Ishikawa (cell line): ENCODE results near the gene GRID1.

Source experiments
- FOXM1 ChIP-seq: IDR thresholded peaks from 2 replicates; pipeline ENCODE4 v1.6.1; 2012; ENCODE audit warnings: low read depth, borderline replicate concordance
- RAD21 ChIP-seq: IDR thresholded peaks from 2 replicates; pipeline ENCODE4 v1.6.1; 2012; ENCODE audit warnings: low read depth
- TCF12 ChIP-seq: IDR thresholded peaks from 2 replicates; pipeline ENCODE4 v1.6.1; 2012; ENCODE audit warnings: low read depth
- TEAD4 ChIP-seq: IDR thresholded peaks from 2 replicates; pipeline ENCODE4 v1.6.1; 2012
- YY1 ChIP-seq: IDR thresholded peaks from 2 replicates; pipeline ENCODE4 v1.6.1; 2012; ENCODE audit warnings: low read depth
- TF ChIP-seq, protein P1 (sequence below): IDR thresholded peaks from 2 replicates; pipeline ENCODE4 v1.6.1; 2012

DNA sequence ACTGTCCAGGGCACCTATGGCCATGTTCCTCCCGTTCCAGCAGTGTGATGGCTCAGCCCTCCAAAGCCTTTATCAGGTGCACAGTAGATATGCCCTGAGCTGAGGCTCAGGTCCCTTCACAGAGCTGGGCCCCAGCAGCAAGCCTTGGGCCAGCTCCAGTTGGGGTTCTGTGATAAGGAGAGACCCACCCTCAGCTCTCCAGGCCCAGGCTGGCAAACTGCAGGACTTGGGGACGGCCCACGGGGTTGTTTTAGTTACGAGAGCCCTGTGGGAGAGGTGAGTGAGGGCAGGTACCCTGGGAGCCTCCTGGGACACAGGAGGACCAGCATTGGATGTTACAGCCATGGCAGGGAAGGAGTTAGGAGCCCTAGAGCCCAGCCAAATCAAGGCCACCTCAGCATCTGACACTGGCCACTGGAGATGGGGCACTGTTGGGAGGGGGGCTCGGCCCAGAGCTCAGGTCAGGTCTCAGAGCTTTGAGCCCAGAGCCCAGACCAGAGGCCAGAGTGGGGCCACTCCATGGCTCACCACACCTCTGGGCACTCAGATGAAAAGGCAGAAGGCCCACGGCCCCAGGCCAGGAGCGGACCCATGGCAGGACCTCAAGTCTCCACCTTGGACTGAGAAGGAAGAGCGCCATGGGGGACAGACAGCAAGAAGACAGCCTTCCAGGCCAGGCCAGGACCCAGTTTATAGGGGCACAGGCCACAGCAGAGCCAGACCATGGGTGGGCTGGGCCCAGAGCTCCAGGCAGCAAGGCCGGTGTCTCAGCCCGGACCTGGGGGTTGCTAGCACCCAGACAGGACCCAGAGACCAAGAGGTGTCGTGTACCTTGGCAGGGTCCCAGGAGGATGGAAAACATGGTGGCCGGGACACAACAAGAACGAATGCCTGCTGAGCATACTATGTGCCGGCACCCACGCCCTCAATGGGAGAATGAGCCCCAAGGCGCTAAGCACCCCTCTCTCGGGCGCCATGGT lies 12.8 kb downstream of the GRID1 start:
- no peak for TF ChIP-seq FOXM1
- TF ChIP-seq TCF12 = no peak
- TF ChIP-seq TEAD4 = no peak
- TF ChIP-seq, protein P1, sequence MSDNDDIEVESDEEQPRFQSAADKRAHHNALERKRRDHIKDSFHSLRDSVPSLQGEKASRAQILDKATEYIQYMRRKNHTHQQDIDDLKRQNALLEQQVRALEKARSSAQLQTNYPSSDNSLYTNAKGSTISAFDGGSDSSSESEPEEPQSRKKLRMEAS = no peak
- no peak for TF ChIP-seq RAD21
- no peak for TF ChIP-seq YY1
